Head of caudate nucleus (tissue), 42 donors: ENCODE data around the gene KCNC4.

Experiments
- DNase-seq, 42 donors: peaks; one replicate each; pipeline versions ENCODE4 v3.0.0 to v3.0.0-alpha.2; 2020 to 2021; ENCODE audit warnings: mixed read lengths in 7 of 42
- intact Hi-C: fragments of 100-400 bp; cut with DNase I; formaldehyde crosslinking; loops from one replicate; pipeline ENCODE4 v1.15.0; 2022

Gene KCNC4

DNA sequence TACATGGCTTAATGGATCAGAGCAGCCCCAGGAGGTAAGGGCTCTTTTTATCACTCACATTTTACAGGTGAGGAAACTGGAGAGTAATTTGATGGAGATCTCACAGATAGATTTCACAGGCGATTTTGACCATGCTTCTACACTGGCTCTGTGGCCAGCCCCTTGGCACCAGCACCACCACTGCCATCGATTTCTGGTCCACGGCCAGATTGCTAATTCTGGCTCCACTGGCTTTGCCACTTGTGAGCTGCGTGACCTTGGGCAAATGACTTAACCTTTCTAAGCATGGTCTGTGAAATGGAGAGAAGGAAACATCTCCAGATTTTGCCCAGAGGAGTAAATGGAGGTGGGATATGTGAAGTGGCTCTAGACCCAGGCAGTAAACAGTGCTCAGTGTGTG, 32.6 kb downstream of the KCNC4 start:
- DNase-seq = no peak
- intact Hi-C loops = no loop called here

GRCh38 chr1:110243146-110243545, 33.0 kb downstream of the KCNC4 start:
- no peak for DNase-seq
- intact Hi-C loops = no loop called here

DNA sequence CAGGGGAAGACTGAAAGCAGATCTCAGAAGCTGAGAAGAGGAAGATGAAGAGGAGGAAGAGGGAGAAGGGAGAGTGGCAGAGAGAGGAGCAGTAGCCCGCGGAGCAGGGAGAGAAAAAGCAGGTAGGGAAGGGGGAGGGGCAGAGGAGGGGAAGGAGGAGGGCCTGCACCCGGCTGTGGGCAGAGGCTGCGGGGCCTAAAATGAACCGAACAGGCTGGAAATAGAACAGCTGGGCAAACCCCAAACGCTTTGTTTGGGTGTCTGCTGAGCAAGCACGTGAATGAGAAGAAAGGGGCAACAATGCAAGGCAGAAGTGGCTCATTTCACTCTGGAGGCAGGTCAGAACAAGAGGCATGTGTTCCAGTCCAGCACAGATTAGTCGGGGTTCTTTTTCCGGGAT, 33.5 kb downstream of the KCNC4 start:
- intact Hi-C loops = no loop called here
- peak in 3 of 42 donors; percentile 19 to 55 (median 43) for DNase-seq

GRCh38 chr1:110245876-110246620, 35.9 kb downstream of the KCNC4 start:
- DNase-seq = no peak
- intact Hi-C loops = no loop called here

DNA sequence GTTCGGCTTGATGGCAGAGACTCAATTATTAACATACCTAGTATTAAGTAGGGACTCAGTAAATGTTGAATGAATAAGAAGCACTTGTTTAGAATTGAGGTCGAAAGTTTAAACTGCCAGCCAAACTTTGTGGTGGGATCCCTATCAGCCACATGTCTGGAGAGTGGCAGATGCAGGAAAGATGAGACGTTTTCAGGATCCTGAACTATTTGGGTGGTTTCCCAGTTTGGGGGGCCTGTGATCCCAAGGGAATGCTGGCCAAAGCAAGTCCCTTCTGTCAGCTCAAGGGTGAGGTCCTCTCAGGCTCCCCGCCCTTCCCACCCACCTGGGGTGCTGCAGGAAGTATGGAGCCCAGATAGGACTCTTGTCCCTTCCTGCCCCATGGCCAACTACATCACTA, 38.6 kb downstream of the KCNC4 start:
- intact Hi-C loops = no loop called here
- no peak for DNase-seq

- intact Hi-C loops = no loop called here
These were observed 39.1 kb downstream of the KCNC4 start for GRCh38 chr1:110249256-110249655.

DNA sequence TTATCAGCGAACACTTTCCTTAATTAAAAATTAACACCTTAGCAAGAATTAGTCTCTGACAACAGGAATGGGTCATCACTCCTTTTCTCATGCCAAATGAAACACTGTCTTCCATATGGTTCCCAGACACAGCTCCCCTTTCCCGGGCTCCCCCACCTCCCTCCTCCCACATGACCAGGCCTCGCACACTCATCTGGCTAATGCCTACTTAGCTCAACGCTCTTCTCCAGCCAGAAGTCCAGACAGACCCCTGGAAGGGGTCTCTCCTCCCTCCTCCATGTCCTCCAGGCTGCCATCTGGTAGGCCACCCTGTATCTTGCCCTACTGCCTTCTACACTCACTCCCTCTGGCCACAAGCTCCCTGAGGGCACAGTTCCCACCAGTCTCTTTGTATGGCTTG, 39.9 kb downstream of the KCNC4 start:
- intact Hi-C loops = no loop called here
- peak in 1 of 42 donors; percentile 2 for DNase-seq

More at GRCh38 chr1:110249256-110249655, 39.1 kb downstream of the KCNC4 start:
- peak in 2 of 42 donors; percentile 11 to 40 for DNase-seq

DNA sequence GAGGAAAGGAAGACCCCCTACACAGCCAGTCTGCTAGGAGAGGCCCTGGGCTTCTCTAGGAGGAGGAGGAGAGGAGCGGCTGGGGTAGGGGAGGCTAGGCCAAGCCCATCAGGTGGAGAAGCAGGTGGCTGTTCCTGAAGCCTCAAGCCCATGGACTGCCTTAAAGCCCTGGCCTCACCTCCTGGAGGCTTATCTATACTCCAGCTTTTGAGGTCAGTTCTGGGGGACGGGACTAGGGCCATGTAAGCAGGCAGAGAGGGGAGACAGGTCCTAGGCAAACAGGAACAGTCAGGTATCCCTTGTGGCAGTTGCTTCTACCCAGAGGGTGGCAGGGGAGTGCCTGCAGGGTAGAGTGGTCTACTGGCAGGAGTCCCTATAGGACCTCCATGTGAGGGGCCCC, 40.6 kb downstream of the KCNC4 start:
- DNase-seq = peak in 1 of 42 donors; percentile 2
- intact Hi-C loops = no loop called here

GRCh38 chr1:110253213-110253612, 43.1 kb downstream of the KCNC4 start:
- intact Hi-C loops = no loop called here
- DNase-seq = no peak

DNA sequence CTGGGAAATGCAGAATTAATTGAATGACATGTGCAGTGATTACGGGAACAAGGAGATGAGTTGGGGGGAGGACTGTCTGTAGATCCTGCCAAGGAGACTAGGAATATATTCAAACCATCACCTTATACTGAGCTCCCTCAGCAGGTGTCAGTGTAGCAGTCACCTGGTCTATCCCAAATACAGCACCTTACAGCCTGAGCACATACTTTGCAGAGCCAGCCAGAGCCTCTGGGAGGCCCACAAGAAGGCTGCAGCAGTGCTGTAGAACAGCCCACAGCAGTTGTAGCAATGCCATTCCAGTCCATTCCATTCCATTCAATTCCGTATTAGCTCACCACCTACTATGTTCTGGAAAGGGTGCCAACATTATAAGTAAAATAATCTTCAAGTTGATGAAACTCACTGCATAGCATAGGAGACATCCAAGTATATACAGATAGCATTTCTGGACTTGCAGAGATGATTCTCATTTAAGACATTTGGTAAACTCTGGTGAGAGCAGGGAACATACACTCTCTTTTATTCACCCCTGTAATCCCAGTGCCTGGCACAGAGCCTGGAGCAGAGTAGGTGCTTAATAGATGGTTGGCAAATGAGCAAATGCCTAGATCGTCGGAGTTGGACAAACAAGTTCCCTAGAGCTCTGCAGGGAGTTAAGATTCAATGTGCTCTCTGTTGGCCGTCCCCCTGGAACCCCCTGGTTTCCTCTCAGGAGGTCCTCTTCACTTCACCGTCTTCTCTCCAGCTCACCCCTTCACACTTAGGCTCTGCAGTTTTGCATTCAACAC, 44.7 kb downstream of the KCNC4 start:
- intact Hi-C loops = no loop called here
- DNase-seq = no peak

DNA sequence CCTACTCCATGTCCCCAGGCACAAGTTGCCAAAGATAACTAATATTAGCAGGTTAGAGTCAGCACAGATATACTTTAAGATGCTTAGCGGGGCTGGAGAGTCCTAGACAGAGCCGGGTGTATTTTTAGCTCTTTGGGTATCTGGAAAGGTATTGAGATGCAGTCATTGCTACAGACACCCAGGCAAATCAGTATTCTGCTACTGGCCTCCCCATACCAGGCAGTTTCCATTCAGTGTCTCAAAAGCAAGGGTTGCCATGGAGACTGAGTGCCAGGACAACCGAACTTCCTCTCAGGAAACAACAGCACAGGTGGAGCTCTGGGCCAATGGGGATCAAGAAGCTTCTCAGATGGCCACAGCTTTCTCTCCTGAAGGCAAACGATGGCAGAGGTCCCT, 45.3 kb downstream of the KCNC4 start:
- peak in 21 of 42 donors; percentile 6 to 57 (median 31) for DNase-seq
- intact Hi-C loops = no loop called here

GRCh38 chr1:110258734-110259133, 48.6 kb downstream of the KCNC4 start:
- intact Hi-C loops = no loop called here
- no peak for DNase-seq

- intact Hi-C loops = no loop called here
- no peak for DNase-seq
These were observed 49.7 kb downstream of the KCNC4 start for GRCh38 chr1:110259770-110260169.
